SJSA1 (cell line): Measurements from ENCODE around the gene CEACAM20. TPM values are rescaled to one million over a fixed set of nuclear protein-coding genes. Genes with fewer than 3 reads are reported as not detected.
"Not testable (repeated sequence)": the region's sequence is repeated elsewhere in the genome, so short reads cannot be mapped to it uniquely, and the experiment has no call there.

Experiments
- DNase-seq, 2 experiments: peaks; one replicate each; pipeline ENCODE4 v3.0.0-alpha.2; 2015 to 2020; ENCODE audit warnings: low spot score in 2 of 2, low read depth in 1 of 2
- H3K27ac ChIP-seq: fragments of 250-450 bp; sonication (Bioruptor Pico); 2 replicates; pipeline ENCODE4 v1.5.1; 2020; ENCODE audit warnings: mild to moderate bottlenecking, moderate library complexity
- H3K27me3 ChIP-seq: fragments of 250-450 bp; sonication (Bioruptor Pico); replicated peaks from 2 replicates; pipeline ENCODE4 v1.5.1; 2020; ENCODE audit warnings: mild to moderate bottlenecking, moderate library complexity
- H3K36me3 ChIP-seq: fragments of 250-450 bp; sonication (Bioruptor Pico); 2 replicates; pipeline ENCODE4 v1.5.1; 2020; ENCODE audit warnings: mild to moderate bottlenecking
- H3K4me1 ChIP-seq: fragments of 250-450 bp; sonication (Bioruptor Pico); replicated peaks from 2 replicates; pipeline ENCODE4 v1.6.1; 2021; ENCODE audit warnings: mild to moderate bottlenecking
- H3K4me3 ChIP-seq: fragments of 250-450 bp; sonication (Bioruptor Pico); 2 replicates; pipeline ENCODE4 v1.5.1; 2020; ENCODE audit warnings: mild to moderate bottlenecking
- H3K9me3 ChIP-seq: fragments of 250-450 bp; sonication (Bioruptor Pico); replicated peaks from 2 replicates; pipeline ENCODE4 v1.5.1; 2020; ENCODE audit warnings: mild to moderate bottlenecking
- total RNA-seq: library from RNA; depleted of rRNA; stranded (reverse); fragments of >200 nt; shearing (Covaris generic); gene quantifications from 2 replicates; pipeline ENCODE4 v1.2.3, GENCODE V29; 2014; rRNA removed

The CEACAM20 gene
- total RNA-seq, 1 experiment from 2014 or later = 0.08 TPM

DNA sequence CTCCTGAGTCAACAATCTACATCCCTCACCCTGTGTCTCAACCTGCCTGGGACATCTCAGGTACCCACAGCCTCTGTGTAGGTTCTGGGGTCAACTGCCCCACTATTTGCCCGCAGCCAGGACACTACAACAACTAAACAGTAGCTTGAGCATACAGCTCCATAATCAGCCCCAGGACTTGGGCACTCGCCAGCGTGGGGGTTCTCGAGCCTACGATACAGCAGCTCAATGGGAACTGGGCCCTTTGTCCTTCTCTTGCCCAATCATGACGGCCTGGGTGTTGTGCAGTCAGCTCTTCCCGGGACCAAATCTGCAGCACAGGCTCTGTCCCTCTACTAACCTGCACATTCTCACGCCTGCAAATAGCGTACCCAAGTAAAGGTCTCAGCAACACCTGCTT is 30.5 kb downstream of the CEACAM20 start:
- DNase-seq = no peak
- H3K4me1 ChIP-seq = peaks cover 7% of the 10 kb centered on the region
- peaks cover 61% of the 10 kb centered on the region for H3K36me3 ChIP-seq
- H3K27ac ChIP-seq = no peak overlapping the region
- H3K27me3 ChIP-seq = no peaks in the 10 kb centered on the region
- H3K4me3 ChIP-seq = no peak overlapping the region
- H3K9me3 ChIP-seq = peaks cover 42% of the 10 kb centered on the region

GRCh38 chr19:44496711-44497110 is 32.8 kb downstream of the CEACAM20 start:
- no peak for DNase-seq
- Histone ChIP-seq H3K36me3 (peaks cover 84% of the 10 kb centered on the region), H3K27ac (no peak overlapping the region), H3K4me1 (peaks cover 7% of the 10 kb centered on the region), H3K27me3 (no peaks in the 10 kb centered on the region), H3K4me3 (no peak overlapping the region), H3K9me3 (peaks cover 62% of the 10 kb centered on the region)

DNA sequence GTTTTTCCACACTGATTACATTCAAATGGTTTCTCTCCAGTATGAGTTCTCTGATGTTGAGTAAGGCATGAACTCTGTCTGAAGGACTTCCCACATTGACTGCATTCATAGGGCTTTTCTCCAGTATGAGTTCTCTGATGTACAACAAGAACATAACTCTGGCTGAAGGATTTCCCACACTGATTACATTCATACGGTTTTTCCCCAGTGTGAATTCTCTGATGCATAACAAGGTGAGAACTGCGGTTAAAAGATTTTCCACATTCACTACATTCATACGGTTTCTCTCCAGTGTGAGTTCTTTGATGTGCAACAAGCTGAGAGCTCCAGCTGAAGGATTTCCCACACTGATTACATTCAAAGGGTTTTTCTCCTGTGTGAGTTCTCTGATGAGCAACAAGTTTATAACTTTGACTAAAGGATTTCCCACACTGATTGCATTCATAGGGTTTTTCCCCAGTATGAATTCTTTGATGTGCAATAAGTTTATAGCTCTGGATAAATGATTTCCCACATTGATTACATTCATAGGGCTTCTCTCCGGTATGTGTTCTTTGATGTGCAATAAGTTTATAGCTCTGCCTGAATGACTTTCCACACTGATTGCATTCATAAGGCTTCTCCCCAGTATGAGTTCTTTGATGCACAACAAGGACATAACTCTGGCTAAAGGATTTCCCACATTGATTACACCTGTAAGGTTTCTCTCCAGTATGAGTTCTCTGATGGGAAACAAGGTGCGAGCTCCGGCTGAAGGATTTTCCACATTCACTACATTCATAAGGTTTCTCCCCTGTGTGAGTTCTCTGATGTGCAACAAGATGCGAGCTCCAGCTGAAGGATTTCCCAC is 52.7 kb downstream of the CEACAM20 start:
- peak in 1 of 2 experiments; percentile 39 for DNase-seq
- peaks cover 83% of the 10 kb centered on the region for H3K9me3 ChIP-seq
- no peak overlapping the region for H3K4me3 ChIP-seq
- no peak overlapping the region for H3K27ac ChIP-seq
- H3K4me1 ChIP-seq = no peaks in the 10 kb centered on the region
- H3K27me3 ChIP-seq = no peaks in the 10 kb centered on the region
- H3K36me3 ChIP-seq = peaks cover 74% of the 10 kb centered on the region

DNA sequence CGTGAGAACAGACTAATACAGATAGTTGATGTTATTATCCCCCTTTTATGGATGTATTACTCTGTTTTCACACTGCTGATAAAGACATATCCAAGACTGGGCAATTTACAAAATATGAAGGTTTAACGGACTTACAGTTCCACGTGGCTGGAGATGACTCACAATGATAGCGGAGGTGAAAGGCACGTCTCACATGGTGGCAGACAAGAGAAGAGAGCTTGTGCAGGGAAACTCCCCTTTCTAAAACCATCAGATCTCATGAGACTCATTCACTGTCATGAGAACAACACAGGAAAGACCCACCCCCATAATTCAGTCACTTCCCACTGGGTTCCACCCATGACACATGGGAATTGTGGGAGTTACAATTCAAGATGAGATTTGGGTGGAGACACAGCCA is 60.7 kb downstream of the CEACAM20 start:
- not testable (repeated sequence) for H3K27me3 ChIP-seq, H3K4me3 ChIP-seq, H3K4me1 ChIP-seq, H3K36me3 ChIP-seq, H3K27ac ChIP-seq, DNase-seq
- peaks cover 13% of the 10 kb centered on the region for H3K9me3 ChIP-seq

GRCh38 chr19:44462600-44463286 is 66.7 kb downstream of the CEACAM20 start:
- not testable (repeated sequence) for H3K9me3 ChIP-seq, H3K4me1 ChIP-seq, H3K27me3 ChIP-seq, H3K4me3 ChIP-seq, DNase-seq, H3K27ac ChIP-seq, H3K36me3 ChIP-seq

Other genes with a start within 250 kb of the CEACAM20 start
- 3.8 and 4.3 TPM in 2 replicates for gene ZNF235, start 224.7 kb downstream of the CEACAM20 start, total RNA-seq
- 4.7 and 7.1 TPM in 2 replicates for gene ZNF112, start 173.0 kb downstream of the CEACAM20 start, total RNA-seq
- 3.7 and 4.1 TPM in 2 replicates for gene ZNF285, start 128.1 kb downstream of the CEACAM20 start, total RNA-seq
- 2.4 and 13.4 TPM in 2 replicates for gene ZNF229, start 81.2 kb downstream of the CEACAM20 start, total RNA-seq
- gene ZNF180, start 29.2 kb downstream of the CEACAM20 start, total RNA-seq = 16.4 and 17.7 TPM in 2 replicates
- gene IGSF23, start 83.9 kb upstream of the CEACAM20 start, total RNA-seq = 0.37 TPM in 1 of 2 replicates, not detected in the other
- gene PVR, start 114.2 kb upstream of the CEACAM20 start, total RNA-seq = 101 and 182 TPM in 2 replicates
- gene CEACAM19, start 141.8 kb upstream of the CEACAM20 start, total RNA-seq = 0.06 and 1.6 TPM in 2 replicates
- gene CEACAM16, start 169.5 kb upstream of the CEACAM20 start, total RNA-seq = not detected in 2 replicates
- 3.9 and 12.3 TPM in 2 replicates for gene BCL3, start 219.0 kb upstream of the CEACAM20 start, total RNA-seq
- not detected in 2 replicates for gene CBLC, start 248.2 kb upstream of the CEACAM20 start, total RNA-seq